ENCODE data around the gene RNF115.
"Not testable (repeated sequence)": the region's sequence is repeated elsewhere in the genome, so short reads cannot be mapped to it uniquely, and the experiment has no call there.

Gene RNF115

GRCh38 chr1:145720878-145721671, 102.8 kb downstream of the RNF115 start:
- DNase-seq (ENCODE audit: low read depth): peak; percentile 46
- peak overlapping the region; percentile 47 for H3K4me3 ChIP-seq (replicated peaks; ENCODE audit: low read depth, low read length)

GRCh38 chr1:145720556-145720877, 103.4 kb downstream of the RNF115 start:
- no peak for TF ChIP-seq CTCF (IDR thresholded peaks at IDR 0.05; ENCODE audit: low read length, missing control alignments)
- no peak overlapping the region for H3K4me3 ChIP-seq (replicated peaks; ENCODE audit: low read depth, low read length)
- DNase-seq (ENCODE audit: low read depth): peak; percentile 61

More at GRCh38 chr1:145720878-145721671, 102.8 kb downstream of the RNF115 start:
- TF ChIP-seq CTCF (IDR thresholded peaks at IDR 0.05; ENCODE audit: low read length, missing control alignments): peak; percentile 69

- TF ChIP-seq CTCF (IDR thresholded peaks at IDR 0.05; ENCODE audit: low read length, missing control alignments): no peak
- no peak for DNase-seq (ENCODE audit: low read depth)
Observed at GRCh38 chr1:145719230-145720079, 104.4 kb downstream of the RNF115 start, which contains the start of gene CD160. TSS of gene CD160 (plus strand) at chr1:145719499. CDS start at chr1:145728328, 8,829 bp downstream.

GRCh38 chr1:145718465-145718864, 105.4 kb downstream of the RNF115 start:
- DNase-seq (ENCODE audit: low read depth); H3K4me3 ChIP-seq (replicated peaks; ENCODE audit: low read depth, low read length): not testable (repeated sequence)

More at GRCh38 chr1:145719230-145720079, 104.4 kb downstream of the RNF115 start, which contains the start of gene CD160:
- H3K4me3 ChIP-seq (replicated peaks; ENCODE audit: low read depth, low read length): no peak within 1 kb of the TSS

GRCh38 chr1:145717833-145718232, 106.1 kb downstream of the RNF115 start:
- DNase-seq (ENCODE audit: low read depth): no peak
- H3K4me3 ChIP-seq (replicated peaks; ENCODE audit: low read depth, low read length): no peak overlapping the region
- no peak for TF ChIP-seq CTCF (IDR thresholded peaks at IDR 0.05; ENCODE audit: low read length, missing control alignments)

GRCh38 chr1:145716641-145717345, 107.1 kb downstream of the RNF115 start:
- no peak overlapping the region for H3K4me3 ChIP-seq (replicated peaks; ENCODE audit: low read depth, low read length)
- DNase-seq (ENCODE audit: low read depth): no peak
- no peak for TF ChIP-seq CTCF (IDR thresholded peaks at IDR 0.05; ENCODE audit: low read length, missing control alignments)
